Fibroblast of villous mesenchyme (primary cell): ENCODE results near the gene SLC30A9. TPM values are rescaled to one million over a fixed set of nuclear protein-coding genes. Genes with fewer than 3 reads are reported as not detected.

ENCODE experiments used
- DNase-seq: peaks from one replicate; pipeline ENCODE4 v3.0.0-alpha.2; 2010; ENCODE audit warnings: low read depth
- H3K4me3 ChIP-seq: 2 replicates; pipeline ENCODE4 v1.5.1; 2011; ENCODE audit warnings: low read depth, mild to moderate bottlenecking, low read length
- total RNA-seq: library from RNA; depleted of rRNA; stranded (reverse); fragments of >200 nt; gene quantifications from 2 replicates; pipeline ENCODE4 v1.2.3, GENCODE V29; 2012
- TF ChIP-seq, protein P1 (sequence below): IDR thresholded peaks from 2 replicates; pipeline ENCODE4 v1.5.1; 2012; ENCODE audit warnings: low read depth, mild to moderate bottlenecking, low read length; ENCODE audit not compliant: insufficient read depth

Gene SLC30A9
- total RNA-seq, 1 donor, result 85.9 TPM

DNA sequence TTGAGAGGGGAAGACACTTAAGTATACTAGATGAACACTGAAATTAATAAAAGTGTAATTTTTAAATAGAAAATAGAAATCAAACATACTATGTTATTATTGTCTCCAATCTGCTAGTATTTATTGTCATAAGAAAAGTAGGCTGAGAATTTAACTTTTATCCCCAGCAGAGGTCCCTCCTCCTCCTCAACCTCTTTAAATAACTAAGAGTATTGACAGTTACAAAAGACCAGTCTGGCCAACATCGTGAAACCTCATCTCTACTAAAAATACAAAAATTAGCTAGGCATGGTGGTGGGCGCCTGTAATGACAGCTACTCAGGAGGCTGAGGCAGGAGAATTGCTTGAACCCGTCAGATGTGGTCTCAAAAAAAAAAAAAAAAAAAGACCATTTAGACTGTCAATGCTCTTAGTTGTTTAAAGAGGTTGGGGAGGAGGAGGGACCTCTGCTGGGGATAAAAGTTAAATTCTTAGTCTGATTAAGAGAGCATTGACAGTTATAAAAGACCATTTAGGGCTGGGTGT is 4.2 kb downstream of the SLC30A9 start:
- TF ChIP-seq, protein P1, sequence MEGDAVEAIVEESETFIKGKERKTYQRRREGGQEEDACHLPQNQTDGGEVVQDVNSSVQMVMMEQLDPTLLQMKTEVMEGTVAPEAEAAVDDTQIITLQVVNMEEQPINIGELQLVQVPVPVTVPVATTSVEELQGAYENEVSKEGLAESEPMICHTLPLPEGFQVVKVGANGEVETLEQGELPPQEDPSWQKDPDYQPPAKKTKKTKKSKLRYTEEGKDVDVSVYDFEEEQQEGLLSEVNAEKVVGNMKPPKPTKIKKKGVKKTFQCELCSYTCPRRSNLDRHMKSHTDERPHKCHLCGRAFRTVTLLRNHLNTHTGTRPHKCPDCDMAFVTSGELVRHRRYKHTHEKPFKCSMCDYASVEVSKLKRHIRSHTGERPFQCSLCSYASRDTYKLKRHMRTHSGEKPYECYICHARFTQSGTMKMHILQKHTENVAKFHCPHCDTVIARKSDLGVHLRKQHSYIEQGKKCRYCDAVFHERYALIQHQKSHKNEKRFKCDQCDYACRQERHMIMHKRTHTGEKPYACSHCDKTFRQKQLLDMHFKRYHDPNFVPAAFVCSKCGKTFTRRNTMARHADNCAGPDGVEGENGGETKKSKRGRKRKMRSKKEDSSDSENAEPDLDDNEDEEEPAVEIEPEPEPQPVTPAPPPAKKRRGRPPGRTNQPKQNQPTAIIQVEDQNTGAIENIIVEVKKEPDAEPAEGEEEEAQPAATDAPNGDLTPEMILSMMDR, result no peak
- no peak for DNase-seq
- H3K4me3 ChIP-seq, result no peak overlapping the region

DNA sequence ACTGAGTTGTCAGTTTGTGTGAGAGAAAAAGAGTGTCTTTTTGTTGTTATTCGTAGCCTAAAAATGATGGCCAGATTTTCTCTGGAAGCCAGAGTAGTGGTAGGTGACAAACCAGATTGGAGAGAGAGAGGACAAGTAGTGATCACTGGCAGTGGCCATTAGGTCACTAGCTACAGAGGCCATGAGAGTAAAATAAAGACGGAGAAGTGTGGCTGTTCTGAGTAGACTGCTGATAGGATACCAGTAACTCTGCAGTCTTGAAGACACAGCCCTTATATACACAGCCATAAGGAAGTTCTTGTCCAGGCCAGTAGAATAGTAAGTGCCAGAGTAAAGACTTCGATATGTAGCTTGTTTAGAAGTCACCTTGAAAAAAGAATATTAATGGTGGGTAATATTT is 7.7 kb downstream of the SLC30A9 start:
- TF ChIP-seq, protein P1, result no peak
- DNase-seq, result no peak

DNA sequence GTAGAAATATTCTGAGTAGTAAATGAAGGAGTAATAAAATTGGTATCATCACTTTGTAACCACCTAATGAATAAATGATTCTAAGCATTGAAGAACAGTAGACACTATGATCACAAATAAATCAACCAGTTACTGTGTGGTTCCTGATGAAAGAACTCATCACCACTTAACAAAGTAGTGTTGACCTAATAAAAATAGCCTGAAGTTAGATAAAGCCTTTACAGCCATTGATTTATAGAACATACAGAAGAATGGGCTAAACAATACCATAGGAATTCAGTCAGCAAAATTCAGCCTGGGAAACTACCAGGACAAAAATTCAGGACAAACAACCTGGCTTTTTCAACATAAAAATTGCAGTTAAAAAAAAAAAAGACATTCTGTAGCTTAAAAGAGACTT is 9.0 kb downstream of the SLC30A9 start:
- DNase-seq, result no peak
- H3K4me3 ChIP-seq, result no peak overlapping the region
- TF ChIP-seq, protein P1, result no peak

More for the DNA sequence above, 7.7 kb downstream of the SLC30A9 start:
- H3K4me3 ChIP-seq, result no peak overlapping the region

DNA sequence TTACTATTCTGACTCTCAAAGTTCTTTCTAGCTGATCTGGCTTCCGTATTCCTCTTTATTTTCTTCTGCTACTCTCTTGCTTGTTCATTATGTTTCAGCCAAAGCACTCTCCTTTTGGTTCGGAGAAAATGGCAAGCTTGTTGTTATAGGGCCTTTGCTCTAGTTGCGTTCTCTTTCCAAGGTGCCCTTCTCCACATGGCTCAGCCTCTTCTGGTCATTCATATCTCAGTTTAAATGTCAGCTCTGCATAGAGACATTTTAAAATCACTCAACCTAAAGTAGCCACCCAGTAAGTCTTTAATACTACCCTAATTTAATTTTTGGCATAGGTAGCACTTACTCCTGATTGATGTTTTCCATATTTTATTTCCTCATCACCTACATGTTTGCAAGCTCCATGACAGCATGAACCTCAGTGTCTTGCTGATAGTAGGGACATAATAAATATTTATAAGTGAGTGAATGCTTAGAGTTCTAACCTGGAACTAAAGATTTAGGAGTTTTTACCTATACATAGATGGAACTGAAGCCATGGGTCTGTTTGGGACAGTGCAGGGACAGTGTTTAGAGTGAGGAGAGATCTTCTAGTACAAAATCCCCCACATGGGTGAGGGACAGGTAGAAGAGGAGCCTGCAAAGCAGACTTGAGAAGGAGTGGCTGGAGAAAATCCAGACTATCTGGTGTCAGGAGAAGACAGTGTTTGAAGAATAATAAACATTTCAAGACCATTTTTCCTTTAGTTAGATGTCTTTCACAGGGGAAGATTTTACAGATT is 17.9 kb downstream of the SLC30A9 start:
- DNase-seq, result no peak
- no peak overlapping the region for H3K4me3 ChIP-seq
- TF ChIP-seq, protein P1, result no peak

DNA sequence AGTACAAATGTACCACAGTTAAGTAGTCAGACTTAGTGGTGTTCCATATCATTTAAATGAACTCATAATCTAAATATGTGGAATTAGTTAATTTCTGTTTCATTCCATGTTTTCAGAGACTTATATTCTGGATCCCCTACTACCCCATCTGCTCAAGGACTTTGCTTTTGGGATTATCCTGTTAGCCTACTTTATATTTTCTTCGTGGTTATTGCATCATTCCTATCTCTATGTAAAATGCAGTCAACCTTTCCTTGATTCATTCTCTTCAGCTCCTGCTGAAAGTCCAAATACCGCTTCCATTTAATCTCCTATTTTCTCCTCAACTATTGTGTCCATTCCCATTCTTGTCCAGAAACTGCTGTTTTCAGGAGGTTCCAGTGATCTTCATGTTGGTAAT is 25.1 kb downstream of the SLC30A9 start:
- DNase-seq, result no peak
- TF ChIP-seq, protein P1, result no peak
- H3K4me3 ChIP-seq, result no peak overlapping the region

DNA sequence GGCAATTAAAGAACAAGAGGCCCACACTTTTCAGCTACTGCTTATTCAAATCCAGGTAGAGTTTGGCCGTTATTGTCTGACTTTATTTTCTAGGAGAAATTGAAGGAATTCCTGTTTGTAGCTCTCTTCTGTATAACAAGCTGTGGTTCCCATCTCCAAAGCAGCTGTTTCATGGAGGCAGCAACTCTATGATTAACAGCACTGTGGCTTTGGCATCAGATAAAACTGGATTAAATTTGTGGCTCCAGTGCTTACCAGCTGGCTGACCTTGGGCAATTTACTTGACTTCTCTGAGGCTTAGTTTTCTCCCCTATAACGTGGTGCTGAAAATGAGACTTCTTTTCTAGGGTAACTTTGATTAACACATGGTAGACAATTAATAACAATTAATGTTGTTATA is 28.1 kb downstream of the SLC30A9 start:
- peak; percentile 51 for DNase-seq
- H3K4me3 ChIP-seq, result no peak overlapping the region
- TF ChIP-seq, protein P1, result no peak
